DMS114 treated with DMSO at 0.1 percent for 48 hours (cell line): Measurements from ENCODE around the gene RABAC1.
A peak's percentile ranks its signal among the peaks of the same experiment; 100 is the strongest.
"Not testable (repeated sequence)": the region's sequence is repeated elsewhere in the genome, so short reads cannot be mapped to it uniquely, and the experiment has no call there.

Source experiments
- DNase-seq: peaks from one replicate; lab custom pipeline; 2025; ENCODE audit not compliant: unreplicated experiment; lab: John Stamatoyannopoulos, UW

RABAC1 gene, protein sequence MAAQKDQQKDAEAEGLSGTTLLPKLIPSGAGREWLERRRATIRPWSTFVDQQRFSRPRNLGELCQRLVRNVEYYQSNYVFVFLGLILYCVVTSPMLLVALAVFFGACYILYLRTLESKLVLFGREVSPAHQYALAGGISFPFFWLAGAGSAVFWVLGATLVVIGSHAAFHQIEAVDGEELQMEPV

DNA sequence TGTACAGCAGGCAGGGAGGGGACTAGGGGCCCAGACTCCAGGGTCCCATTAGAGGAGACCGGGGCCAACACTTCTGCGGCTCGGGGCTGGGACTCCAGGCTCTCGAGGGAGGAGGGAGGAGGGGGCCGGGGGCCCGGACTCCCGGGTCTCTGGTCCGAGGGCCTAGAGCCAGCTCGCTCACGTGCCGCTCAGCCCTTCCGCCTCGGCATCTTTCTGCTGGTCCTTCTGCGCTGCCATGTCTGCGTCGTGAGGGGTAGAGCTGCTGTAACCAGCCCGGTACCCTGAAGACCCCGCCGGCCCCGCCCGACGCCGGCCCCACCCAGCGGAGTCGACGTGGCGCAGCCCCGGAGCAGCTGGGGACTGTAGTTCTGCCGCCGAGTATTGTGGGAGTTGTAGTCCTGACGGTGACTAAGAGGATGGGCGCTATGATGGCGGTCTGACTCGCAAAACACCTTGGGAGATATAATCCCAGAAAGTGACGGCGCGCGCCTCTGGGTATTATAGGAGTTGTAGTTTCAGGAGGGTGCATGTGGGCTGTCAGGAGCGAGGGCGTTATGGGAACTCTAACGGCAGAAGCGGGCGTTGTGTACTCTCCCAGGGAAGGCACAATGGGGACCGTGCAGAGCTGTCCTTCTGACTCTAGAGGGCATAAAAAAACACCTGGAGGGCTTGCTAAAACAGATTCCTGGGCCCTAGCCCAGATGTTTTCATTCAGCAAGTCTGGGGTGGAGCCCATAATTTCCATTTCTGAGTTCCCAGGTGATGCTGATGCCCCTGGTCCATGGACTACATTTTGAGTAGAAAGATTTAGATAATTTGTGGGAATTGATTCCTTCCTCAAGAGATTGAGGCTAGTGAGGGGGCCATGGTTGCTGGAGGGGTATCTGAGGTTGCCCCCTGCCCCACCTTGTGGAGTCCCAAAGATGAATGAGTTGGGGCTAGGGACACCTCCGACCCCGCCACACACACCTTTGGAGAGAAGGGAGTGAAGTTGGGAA, at the start of gene RABAC1:
Gene RABAC1, minus strand, starts transcription at position 266 of the 998 bp plus-strand sequence. Its CDS starts 29 bp downstream, at position 237.
- DNase-seq = peak; percentile 97

DNA sequence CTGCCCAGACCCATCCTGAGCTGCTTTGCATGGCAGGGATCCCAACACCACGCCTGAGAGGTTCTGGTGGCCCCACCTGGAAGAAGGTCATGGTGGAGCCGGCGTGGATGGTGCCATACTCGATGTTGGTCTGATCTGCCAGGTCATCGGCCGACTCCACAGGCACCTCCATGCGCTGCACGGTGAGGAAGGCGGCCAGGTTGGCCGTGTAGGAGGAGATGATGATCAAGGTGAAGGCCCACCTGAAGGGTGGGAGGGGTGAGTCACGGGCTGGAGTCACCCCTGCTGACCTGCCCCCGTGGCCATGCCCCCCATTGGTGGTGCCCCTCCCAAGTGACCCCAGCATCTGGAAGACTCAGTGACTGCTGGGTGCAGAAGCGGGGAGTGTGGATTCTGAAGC, 47.4 kb upstream of the RABAC1 start:
- DNase-seq = no peak

DNA sequence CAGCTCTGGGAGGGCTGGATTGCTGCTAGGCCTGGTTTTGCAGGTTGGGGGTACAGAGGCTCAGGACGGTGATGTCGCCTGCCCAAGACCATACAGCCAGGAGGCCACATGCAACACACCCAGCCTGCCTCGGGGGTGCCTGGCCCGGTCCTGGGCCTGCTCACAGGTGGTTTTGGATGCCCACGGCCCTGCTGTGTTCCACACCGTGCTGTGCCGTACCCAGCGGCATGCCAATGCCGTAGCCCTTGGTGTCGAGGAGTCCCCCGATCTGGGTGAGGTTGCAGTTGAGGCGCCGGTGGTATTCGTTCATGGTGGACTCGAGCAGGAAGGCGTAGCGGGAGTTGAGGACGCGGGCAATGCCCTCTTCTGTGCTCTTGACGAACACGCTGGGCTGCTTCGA, 46.4 kb upstream of the RABAC1 start:
- DNase-seq = no peak

DNA sequence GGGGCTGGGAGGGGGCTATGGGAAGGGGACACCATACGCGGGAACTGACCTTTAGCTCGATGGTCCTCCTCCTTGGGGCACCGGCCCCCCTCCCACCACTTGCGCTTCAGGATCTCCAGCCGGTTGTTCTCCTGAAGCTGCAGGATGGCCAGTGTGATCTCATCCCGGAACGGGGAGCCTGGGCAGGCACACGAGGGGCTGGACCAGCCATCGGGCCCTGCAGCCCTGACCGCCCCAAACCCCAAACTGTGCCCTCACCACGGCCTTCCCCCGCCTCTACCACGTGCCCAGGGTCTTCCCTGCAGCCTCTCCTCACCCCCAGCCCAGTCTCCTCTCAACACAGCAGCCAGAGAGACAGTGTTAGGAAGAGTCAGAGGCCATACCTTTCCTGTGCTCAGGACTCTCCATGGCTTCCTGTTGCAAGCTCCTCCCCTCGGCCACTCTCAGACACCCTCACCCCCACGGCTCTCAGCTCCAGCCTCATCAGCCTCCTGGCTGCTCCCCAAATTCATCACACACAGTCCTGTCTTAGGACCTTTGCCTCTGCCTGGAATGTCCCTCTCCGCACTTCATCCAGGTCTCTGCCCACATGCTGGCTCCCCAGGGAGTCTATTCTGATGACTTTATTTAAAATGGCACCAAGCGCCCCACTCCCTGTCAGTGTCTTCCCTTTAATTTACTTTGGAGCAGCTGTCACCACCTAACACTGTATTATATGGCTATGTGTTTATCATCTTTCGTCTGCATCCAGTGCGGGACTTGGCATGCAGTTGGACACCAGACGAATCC, 44.6 kb upstream of the RABAC1 start:
- DNase-seq = no peak

DNA sequence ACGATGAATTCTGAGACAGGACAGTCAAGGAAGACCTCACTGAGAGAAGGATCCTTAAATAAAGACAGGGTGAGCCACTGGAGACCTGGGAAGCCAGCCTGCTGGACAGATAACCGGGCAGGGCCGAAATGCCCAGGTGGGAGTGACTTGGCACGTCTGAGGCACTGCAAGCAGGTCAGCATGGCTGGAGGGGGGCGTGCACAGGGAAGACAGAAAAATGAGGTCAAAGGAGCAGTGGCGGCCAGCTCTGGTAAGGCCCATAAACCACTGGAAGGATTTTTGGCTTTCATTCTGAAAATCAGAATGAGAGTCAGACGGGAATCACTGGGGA, 40.7 kb upstream of the RABAC1 start:
- DNase-seq = no peak

DNA sequence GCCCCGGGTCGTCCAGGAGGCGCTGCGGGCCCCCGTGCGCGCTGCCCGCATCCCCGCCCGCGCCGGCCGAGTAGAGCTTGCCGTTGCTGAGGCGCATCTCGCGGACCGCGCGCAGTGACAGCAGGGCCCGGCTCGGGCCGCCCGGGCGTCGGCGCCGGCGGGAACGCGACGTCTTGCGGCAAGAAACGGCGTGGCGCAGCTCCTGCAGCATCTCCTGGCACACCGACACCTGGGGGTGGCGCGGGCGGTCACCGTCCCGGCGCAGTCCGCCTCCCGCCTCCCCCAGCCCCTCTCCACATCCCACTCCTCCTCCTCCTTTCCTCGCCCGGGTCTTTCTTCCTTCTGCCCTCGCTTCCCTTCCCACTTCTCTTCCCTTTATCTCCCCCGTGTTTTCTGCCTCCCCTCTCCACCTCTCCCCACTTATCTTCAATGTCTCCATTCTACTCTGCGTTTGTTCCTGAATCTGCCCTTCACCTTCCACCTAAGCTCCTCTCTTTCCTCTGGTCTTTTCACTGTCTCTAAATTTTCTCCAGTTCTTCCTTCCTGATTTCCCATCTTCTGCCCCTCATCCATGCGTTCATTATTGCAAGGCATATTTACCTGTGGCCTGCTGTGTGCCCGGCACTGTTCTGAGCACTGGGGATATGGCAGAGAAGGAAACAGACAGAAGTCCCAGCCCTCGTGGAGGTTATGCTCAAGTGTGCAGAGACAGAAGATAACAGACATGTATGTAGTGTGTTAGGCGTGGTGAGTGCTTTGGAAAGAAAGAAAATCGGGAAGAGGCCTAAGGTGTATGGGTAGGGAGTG, 40.2 kb upstream of the RABAC1 start:
- DNase-seq = no peak

DNA sequence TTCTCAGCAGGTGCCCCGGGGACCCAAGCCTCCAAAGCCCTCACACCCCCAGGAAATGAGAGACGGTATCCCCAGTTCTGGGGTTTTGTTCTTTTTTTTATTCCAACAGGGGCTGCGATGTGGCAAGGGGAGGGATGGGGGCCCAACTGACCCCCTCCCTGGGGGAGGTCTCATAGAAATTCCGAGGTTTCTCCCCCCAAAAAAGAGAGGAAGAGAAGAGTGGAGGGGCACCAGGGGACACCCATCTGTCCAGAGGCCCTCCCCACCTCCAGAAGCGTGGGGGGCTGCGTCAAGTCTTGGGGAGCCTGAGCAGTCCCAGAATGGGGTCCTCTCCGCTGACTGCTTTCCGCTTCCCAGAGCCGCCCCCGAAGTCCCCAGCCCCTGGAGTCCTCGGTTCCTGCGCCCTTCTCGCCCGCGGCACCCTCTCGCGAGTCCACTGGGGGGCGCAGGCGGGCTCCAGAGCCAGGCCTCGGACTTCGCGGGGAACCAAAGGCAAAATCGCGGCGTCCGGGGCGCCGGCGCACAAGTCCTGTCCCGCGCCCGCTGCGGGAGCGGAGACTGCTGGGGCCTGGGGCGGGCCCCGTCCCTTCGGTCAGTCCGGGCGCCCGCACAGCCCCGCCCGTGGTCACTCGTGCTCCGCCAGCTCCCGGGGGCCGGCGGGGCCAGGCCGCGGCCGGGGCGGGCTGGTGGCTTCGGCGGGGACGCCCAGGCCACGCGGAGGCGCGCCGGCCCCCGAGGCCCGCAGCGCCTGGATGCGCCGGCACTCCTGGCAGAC, 39.3 kb upstream of the RABAC1 start:
- peak; percentile 23 for DNase-seq

DNA sequence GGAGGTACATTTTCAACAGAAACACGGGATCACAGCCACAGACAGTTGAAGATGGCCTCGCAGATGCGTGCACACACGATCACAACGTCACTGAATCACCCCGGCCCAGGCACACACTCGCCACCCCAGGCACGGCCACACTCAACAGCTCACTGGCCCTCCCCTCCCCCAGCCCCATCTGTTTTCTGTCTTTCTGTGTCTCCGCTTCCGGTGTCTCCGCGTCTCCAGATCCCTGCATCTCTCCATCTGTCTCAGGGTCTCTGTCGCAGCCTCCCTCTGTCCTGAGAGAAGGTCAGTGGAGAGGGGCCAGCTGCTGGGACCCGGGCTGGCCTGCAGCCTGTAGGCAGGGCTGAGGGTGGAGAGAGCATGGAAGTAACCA, 38.7 kb upstream of the RABAC1 start:
- DNase-seq = no peak

DNA sequence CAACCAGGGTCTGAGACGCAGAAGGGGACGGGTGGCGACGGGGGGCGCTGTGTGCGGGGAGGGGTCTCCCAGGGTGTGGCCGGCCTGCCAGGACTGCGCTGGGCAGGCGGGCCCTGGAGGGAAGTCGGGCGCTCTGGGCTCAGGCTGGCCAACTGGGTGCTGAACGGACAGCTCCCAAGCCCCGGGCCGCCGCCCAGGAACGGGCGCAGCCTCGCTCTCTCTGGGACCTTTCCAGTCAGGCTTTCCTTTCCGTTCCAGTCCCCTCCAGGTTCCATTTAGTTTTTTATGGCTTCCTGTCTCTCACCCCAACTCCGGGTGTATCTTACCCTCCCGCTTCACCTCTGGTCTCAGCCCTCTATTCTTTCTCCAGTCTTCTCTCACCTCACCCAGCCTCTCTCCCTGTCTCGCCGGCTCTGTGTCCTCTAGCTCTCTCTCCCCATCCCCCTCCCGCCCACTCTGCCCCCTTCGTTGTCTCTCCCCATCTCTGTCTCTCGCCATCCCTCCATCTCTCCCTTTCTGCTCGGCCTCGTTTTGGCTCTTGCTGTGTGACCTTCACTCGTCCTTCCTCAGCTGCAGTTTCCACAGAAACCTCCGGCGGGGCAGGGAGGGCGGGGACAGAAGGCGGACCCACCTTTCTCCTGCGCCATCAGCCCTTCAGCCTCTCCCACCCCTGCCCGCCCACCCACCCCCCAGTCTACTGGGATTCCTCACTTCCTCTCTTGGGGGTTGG, 38.2 kb upstream of the RABAC1 start:
- DNase-seq = no peak

DNA sequence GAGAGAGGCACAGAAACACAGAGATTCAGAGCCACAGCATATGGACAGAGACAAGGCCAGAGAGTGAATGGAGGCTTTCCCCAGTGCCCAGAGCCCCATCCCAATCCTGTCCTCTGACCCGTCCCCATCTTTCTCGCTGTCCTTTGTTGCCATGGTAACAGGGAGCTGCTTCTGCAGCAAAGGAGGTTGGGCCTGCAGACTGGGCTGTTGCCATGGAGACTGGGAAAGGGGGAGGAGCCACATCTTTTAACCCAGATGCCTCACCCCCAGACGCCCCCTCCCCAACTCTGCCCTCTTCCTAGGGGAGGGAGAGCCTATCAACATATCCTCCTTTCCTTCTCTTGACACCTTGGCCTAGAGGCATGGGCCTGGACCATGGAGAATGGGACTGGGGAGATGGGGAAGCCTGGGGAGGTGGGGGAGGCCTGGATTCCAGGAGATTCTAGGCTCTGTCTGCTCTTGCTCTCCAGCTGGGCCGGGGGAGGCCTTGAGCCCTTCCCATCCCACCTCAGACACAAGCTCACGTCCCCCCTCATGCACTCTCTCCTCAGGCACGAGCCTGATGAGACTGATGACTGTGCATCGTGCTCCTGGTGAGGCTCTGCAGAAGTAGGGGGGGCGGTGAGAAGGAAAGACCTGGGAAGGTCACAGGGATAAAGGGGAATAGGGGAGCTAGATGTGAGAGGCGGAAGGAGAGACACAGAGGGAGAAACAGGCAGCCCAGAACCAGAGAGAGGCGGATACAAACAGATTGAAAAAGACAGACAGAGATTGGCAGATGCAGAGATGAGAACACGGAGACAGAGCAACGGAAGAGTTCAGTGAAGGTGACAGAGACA, 37.1 kb upstream of the RABAC1 start:
- no peak for DNase-seq

DNA sequence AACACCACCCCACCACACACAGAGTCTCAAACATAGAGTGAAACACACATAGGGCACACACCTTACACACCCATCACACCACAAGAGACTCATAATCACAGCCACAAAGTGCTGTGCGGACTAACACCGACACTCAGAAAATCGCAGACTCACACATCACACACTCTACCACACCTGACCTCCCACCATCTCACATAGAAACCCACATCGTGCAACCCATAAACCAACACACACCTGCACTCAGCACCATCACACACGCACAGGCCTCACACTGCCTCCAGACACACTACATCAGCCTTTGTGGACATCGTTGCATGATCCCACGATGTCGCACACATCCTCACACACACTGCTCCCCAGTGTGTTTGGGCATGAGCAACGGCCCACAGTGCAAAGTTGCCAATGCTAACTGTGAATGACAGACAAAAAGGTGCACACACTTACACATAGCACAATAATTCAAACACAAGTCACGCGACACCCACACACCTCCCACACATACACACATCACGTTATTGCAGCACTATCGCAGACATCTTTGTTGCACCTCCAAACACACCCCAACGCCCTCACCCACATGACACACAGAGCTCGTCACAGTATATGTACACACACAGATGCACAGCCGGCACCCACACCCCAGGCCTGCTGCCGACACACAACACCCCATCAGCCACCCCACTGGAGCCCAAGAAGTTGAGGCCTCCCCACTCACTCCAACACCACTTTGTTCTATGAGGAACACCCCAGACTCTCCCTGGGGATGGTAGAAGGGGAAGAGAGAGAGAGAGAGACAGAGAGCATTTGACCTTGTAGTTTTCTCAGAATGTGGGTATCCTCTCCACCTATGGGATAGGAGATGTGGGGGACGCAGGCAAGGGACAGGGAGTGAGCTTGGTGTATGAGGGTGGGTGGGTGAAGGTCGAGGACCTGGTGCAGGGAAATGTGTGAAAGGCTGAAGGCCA, 36.2 kb upstream of the RABAC1 start:
- DNase-seq = no peak

DNA sequence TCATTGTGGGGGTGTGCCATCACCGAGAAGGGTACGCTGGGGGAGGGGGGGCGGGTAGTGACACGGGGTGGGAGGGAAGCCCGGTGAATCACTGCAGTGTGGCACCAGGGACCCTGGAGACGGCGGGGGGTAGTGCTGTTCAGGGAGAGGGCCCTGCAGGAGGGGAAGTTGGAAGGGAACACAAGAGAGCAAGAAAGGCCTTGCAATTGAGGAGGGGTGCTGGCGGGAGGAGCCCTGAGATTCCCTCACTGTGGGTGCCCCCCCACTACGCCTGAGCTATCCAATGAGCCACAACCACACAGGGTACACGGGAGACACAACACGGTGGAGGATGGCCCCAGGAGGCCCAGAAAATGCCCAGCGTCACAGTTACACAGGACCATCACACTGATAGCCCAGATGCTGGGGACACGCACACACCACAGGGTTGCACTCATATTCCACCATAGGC, 35.4 kb upstream of the RABAC1 start:
- DNase-seq = no peak

DNA sequence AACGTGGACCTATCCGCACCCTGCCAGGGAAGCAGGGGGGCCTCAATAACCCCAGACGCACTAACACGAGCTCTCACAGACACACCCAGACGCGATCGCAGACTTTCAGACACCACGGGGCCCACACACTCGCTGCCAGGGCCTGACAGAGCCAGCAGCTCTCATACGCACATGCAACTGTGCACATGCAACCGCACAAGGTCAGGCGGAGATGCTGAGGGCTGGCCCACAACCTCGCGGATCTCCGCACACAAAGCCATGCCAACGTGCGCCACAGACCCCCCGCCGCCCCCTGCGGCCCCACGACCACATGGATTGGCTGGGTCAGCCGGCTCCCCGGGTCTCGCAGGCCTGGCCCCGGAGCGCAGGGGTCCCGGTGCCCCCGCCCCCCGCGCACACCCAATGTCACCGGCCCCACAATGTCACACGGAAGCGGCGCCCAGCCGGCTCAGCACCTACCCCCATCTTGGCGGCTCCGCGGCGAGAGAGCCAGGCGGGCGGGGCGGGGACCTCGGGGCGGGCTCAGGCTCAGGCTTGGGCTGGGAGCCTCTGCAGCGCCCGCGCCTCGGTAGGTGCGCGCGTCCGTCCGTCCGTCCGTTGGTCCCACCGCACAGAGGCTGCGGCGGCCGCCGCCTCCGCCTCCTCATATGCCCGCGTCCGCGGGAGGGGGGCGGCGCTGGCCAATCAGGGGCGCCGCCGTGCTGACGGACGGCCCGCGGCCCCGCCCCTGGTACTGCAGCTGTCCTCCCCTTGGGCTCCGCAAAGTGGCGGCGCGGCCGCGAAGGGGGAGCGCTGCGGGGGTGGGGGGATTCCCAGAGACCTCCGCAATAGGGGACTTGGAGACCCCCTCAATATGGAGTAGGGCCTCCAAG, 34.7 kb upstream of the RABAC1 start, which contains the start of gene ATP1A3:
Gene ATP1A3, minus strand, starts transcription at position 619 of the 872 bp plus-strand sequence. Its CDS starts 154 bp downstream, at position 465.
- DNase-seq = peak; percentile 70

DNA sequence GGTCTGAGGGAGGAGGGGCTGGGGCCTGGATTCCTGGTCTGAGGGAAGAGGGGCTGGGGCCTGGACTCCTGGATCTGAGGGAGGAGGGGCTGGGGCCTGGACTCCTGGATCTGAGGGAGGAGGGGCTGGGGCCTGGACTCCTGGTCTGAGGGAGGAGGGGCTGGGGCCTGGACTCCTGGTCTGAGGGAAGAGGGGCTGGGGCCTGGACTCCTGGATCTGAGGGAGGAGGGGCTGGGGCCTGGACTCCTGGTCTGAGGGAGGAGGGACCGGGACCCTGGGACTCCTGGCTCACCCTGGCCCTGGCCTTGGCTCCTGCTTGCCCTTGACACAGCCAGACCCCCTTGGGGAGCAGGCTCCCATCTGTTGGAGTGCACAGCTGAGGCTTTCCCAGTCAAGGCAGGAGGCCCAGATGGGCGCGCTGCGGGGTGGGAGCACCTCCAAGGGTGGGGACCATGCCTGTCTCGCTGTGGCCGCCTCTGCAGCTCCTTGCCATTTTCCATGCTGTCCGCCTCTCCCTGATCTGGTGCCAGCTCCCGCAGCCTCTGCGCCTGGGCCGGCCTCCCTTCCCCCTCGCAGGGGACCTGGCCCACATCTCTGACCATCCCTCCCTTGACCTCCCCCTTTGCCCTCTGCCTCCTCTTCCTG, 32.9 kb upstream of the RABAC1 start:
- not testable (repeated sequence) for DNase-seq

DNA sequence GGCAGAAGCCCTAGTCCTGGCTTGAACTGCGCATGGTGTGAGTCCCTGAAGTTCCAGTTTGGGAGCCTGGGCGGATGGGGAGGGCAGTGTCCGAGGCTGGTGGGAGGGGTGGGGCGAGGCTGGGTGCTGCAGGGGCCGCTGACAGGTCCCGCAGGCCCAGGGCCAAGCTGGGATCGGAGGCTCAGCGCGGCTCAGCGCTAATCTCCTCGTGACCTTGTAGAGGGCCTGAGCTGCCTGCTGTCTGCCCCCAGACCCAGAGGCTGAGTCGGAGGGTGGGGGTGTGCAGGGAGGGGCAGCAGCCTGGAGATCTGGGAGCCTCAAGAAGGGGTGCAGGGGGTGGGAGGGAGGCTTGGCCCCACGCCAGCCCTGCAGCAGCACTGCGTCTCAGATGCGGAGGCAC, 31.9 kb upstream of the RABAC1 start:
- no peak for DNase-seq

DNA sequence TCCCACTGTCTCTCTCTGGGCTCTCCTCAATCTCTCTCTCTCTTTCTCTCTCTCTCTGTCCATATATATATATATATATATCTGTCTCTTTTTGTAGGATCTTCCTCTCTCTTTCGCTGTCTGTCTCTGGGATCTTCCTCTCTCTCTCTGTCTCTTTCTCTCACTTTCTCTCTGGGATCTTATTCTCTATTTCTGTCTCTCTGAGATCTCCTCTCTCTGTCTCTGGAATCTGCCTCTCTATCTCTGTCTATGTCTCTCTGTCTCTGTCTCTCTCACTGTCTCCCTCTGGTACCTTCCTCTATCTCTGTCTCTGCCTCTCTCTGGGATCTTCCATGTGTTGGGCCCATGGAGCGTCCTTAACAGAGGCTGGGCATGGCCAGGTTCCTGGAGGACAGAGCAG, 31.5 kb upstream of the RABAC1 start:
- no peak for DNase-seq
